COLO829 (cell line): Measurements from ENCODE around the gene EXOSC5.
"Not testable (repeated sequence)": the region's sequence is repeated elsewhere in the genome, so short reads cannot be mapped to it uniquely, and the experiment has no call there.

Source experiments
- DNase-seq: peaks from one replicate; pipeline ENCODE4 v3.0.0; 2012; ENCODE audit warnings: low spot score

The EXOSC5 gene

GRCh38 chr19:41426116-41426841 is 29.1 kb upstream of the EXOSC5 start:
- DNase-seq = no peak

- no peak for DNase-seq
Observed at GRCh38 chr19:41425174-41426115, 28.3 kb upstream of the EXOSC5 start.

GRCh38 chr19:41424335-41425173 is 27.4 kb upstream of the EXOSC5 start:
- no peak for DNase-seq

- DNase-seq = no peak
Observed at GRCh38 chr19:41422955-41423354, 25.8 kb upstream of the EXOSC5 start.

GRCh38 chr19:41422456-41422855 is 25.3 kb upstream of the EXOSC5 start:
- no peak for DNase-seq

GRCh38 chr19:41421973-41422372 is 24.8 kb upstream of the EXOSC5 start:
- DNase-seq = no peak

GRCh38 chr19:41421314-41421713 is 24.2 kb upstream of the EXOSC5 start:
- DNase-seq = no peak

GRCh38 chr19:41420101-41420880 is 23.1 kb upstream of the EXOSC5 start:
- no peak for DNase-seq

- no peak for DNase-seq
Observed at GRCh38 chr19:41416194-41416674, 19.1 kb upstream of the EXOSC5 start.

GRCh38 chr19:41415154-41415571 is 18.0 kb upstream of the EXOSC5 start:
- no peak for DNase-seq

- no peak for DNase-seq
Observed at GRCh38 chr19:41414461-41414860, 17.3 kb upstream of the EXOSC5 start.

- no peak for DNase-seq
Observed at GRCh38 chr19:41413947-41414346, 16.8 kb upstream of the EXOSC5 start.

GRCh38 chr19:41412953-41413352 is 15.8 kb upstream of the EXOSC5 start:
- no peak for DNase-seq

GRCh38 chr19:41411968-41412265 is 14.8 kb upstream of the EXOSC5 start:
- DNase-seq = peak; percentile 64

- no peak for DNase-seq
Observed at GRCh38 chr19:41411100-41411967, 14.2 kb upstream of the EXOSC5 start.

- no peak for DNase-seq
Observed at GRCh38 chr19:41410336-41411054, 13.3 kb upstream of the EXOSC5 start.

- DNase-seq = no peak
Observed at GRCh38 chr19:41409288-41409687, 12.1 kb upstream of the EXOSC5 start.

- not testable (repeated sequence) for DNase-seq
Observed at GRCh38 chr19:41408846-41409245, 11.7 kb upstream of the EXOSC5 start.

- DNase-seq = no peak
Observed at GRCh38 chr19:41408256-41408655, 11.1 kb upstream of the EXOSC5 start.

GRCh38 chr19:41407271-41407670 is 10.1 kb upstream of the EXOSC5 start:
- DNase-seq = no peak
